Gastroesophageal sphincter (tissue), 4 donors: ENCODE data around the gene SYNGR2. TPM values are rescaled to one million over a fixed set of nuclear protein-coding genes. Genes with fewer than 3 reads are reported as not detected.

Experiments used
- ATAC-seq: fragments of 150-250 bp; one replicate; pipeline ENCODE4 v1.9.1; 2016; ENCODE audit warnings: mild to moderate bottlenecking, moderate library complexity
- H3K27ac ChIP-seq, 4 donors: fragments of 200-600 bp; sonication (generic) in 3 of 4; 1 replicate in 3 of 4; 2 replicates in 1 of 4; pipeline ENCODE4 v1.5.1; 2016 to 2019
- H3K27me3 ChIP-seq: fragments of 200-600 bp; sonication (generic); one replicate; pipeline ENCODE4 v1.5.1; 2019
- H3K36me3 ChIP-seq, 2 donors: fragments of 200-600 bp; sonication (generic); one replicate each; pipeline ENCODE4 v1.5.1; 2019; ENCODE audit warnings: control low read depth in 1 of 2
- H3K4me1 ChIP-seq, 3 donors: fragments of 200-600 bp; sonication (generic); 1 replicate in 2 of 3; 2 replicates in 1 of 3; pipeline ENCODE4 v1.5.1; 2016 to 2019; ENCODE audit warnings: control low read depth in 2 of 3
- H3K4me3 ChIP-seq, 2 donors: fragments of 200-600 bp; sonication (generic); one replicate each; pipeline ENCODE4 v1.5.1; 2019; ENCODE audit warnings: mild to moderate bottlenecking in 1 of 2, moderate library complexity in 1 of 2
- H3K9me3 ChIP-seq, 3 donors: fragments of 200-600 bp; sonication (generic); one replicate each; pipeline ENCODE4 v1.5.1; 2017 to 2019; ENCODE audit warnings: control low read depth in 2 of 3
- CTCF ChIP-seq, 4 experiments: fragments of 200-600 bp in 2 of 4; fragments of 450-650 bp in 2 of 4; sonication (generic) in 1 of 4; IDR thresholded peaks; one replicate each; pipeline ENCODE4 v1.5.1; 2017 to 2019; ENCODE audit warnings: antibody characterized with exemption in 4 of 4, mild to moderate bottlenecking in 2 of 4, moderate library complexity in 2 of 4
- EP300 ChIP-seq: sonication (generic); formaldehyde crosslinking; IDR thresholded peaks from one replicate; pipeline ENCODE4 v1.6.1; 2017; ENCODE audit warnings: antibody characterized with exemption, mild to moderate bottlenecking
- POLR2A ChIP-seq, 2 donors: fragments of 450-650 bp; IDR thresholded peaks; one replicate each; pipeline ENCODE4 v1.6.1; 2017; ENCODE audit warnings: antibody characterized with exemption in 2 of 2, mild to moderate bottlenecking in 2 of 2, moderate library complexity in 1 of 2
- POLR2AphosphoS5 ChIP-seq: sonication (generic); formaldehyde crosslinking; IDR thresholded peaks from one replicate; pipeline ENCODE4 v1.6.1; 2017; ENCODE audit warnings: antibody characterized with exemption
- WGBS, 2 donors: methylation state at CpG; one replicate each; pipeline ENCODE4 v1.1.5; 2018; ENCODE audit warnings: low coverage in 1 of 2; 5-methylcytosine and 5-hydroxymethylcytosine counted together
- total RNA-seq, 4 donors: library from RNA; depleted of rRNA; stranded (reverse); fragments of >200 nt; gene quantifications; one replicate each; pipeline ENCODE4 v1.1.0, GENCODE V29; 2016

SYNGR2 gene
- total RNA-seq, 4 donors from 2014 or later: 49.9 to 151 (median 81.2) TPM

GRCh38 chr17:78121801-78122215, 46.6 kb upstream of the SYNGR2 start:
- H3K27me3 ChIP-seq: peaks cover 1% of the 10 kb centered on the region
- WGBS, 2 donors: 58% methylated on average over 5 of the region's 11 CpGs; no CpG with 5 or more reads in 1 of the 2 donors
- peaks cover 0 to 41% (median 9%) of the 10 kb centered on the region in 3 donors for H3K4me1 ChIP-seq
- no peak for ATAC-seq
- H3K27ac ChIP-seq: no peak overlapping the region
- TF ChIP-seq POLR2A (IDR thresholded peaks at IDR 0.05) (no peak), POLR2AphosphoS5 (no peak), EP300 (no peak), CTCF (IDR thresholded peaks at IDR 0.05) (no peak)
- no peaks in the 10 kb centered on the region for H3K9me3 ChIP-seq
- H3K36me3 ChIP-seq: peaks cover 0 to 66% of the 10 kb centered on the region in 2 donors
- H3K4me3 ChIP-seq: no peak overlapping the region

DNA sequence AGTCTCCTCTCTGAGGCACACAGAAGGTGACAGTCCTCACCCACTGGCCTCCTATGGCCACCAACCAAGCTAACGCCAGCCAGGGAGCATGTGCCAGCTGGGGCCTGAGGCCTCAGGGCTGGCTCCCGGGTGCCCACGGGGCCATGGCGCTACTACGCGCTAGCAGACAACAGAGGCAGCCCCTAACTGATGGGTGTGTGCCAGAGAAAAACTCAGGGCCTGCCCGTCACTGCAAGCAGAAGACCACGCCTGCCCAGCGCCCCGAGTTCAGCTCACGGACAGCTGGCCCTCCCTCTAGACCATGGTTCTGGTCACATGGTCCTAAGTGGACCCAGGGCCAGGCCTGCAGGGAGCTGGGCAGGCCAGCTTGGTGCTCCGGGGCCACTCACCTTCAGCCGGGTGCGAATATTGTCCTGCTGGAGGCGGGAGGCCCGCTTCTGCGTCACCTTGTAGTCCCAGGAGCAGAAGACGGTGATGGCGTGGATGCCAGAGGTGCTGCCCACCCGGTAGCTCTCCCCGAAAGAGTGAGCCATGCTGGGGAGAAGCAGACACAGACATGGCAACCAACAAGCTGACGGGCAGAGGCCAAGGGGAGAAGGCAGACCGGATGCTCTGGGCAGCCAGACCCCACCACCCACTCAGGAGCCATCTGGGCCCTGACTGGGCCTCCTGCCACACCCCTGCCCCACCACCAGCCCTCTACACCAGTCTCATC, 46.0 kb upstream of the SYNGR2 start:
- TF ChIP-seq CTCF (IDR thresholded peaks at IDR 0.05): no peak
- TF ChIP-seq POLR2A (IDR thresholded peaks at IDR 0.05): no peak
- TF ChIP-seq POLR2AphosphoS5: no peak
- TF ChIP-seq EP300: no peak
- Histone ChIP-seq H3K27ac (no peak overlapping the region), H3K36me3 (peaks cover 0 to 66% of the 10 kb centered on the region in 2 donors), H3K4me3 (no peak overlapping the region), H3K9me3 (no peaks in the 10 kb centered on the region), H3K4me1 (peaks cover 0 to 42% (median 11%) of the 10 kb centered on the region in 3 donors), H3K27me3 (peaks cover 7% of the 10 kb centered on the region)
- no peak for ATAC-seq
- 80% methylated on average over 2 of the region's 23 CpGs; no CpG with 5 or more reads in 1 of the 2 donors for WGBS, 2 donors

GRCh38 chr17:78122931-78123249, 45.5 kb upstream of the SYNGR2 start:
- H3K27me3 ChIP-seq: peaks cover 12% of the 10 kb centered on the region
- H3K27ac ChIP-seq: no peak overlapping the region
- no peak for TF ChIP-seq CTCF (IDR thresholded peaks at IDR 0.05)
- TF ChIP-seq POLR2A (IDR thresholded peaks at IDR 0.05): no peak
- TF ChIP-seq EP300: no peak
- TF ChIP-seq POLR2AphosphoS5: no peak
- 100% methylated on average over 3 of the region's 4 CpGs; no CpG with 5 or more reads in 1 of the 2 donors for WGBS, 2 donors
- H3K4me3 ChIP-seq: no peak overlapping the region
- peaks cover 0 to 66% of the 10 kb centered on the region in 2 donors for H3K36me3 ChIP-seq
- peaks cover 0 to 42% (median 12%) of the 10 kb centered on the region in 3 donors for H3K4me1 ChIP-seq
- no peaks in the 10 kb centered on the region for H3K9me3 ChIP-seq
- ATAC-seq: no peak

- H3K9me3 ChIP-seq: no peaks in the 10 kb centered on the region
- WGBS, 2 donors: 80 to 85% methylated on average over 5 of the region's 5 CpGs
- no peak for ATAC-seq
- H3K4me3 ChIP-seq: no peak overlapping the region
- no peak overlapping the region for H3K27ac ChIP-seq
- H3K27me3 ChIP-seq: peaks cover 17% of the 10 kb centered on the region
- H3K4me1 ChIP-seq: peaks cover 0 to 45% (median 17%) of the 10 kb centered on the region in 3 donors
- TF ChIP-seq EP300: no peak
- no peak for TF ChIP-seq POLR2AphosphoS5
- TF ChIP-seq POLR2A (IDR thresholded peaks at IDR 0.05): no peak
- TF ChIP-seq CTCF (IDR thresholded peaks at IDR 0.05): no peak
- peaks cover 0 to 66% of the 10 kb centered on the region in 2 donors for H3K36me3 ChIP-seq
These were observed 45.0 kb upstream of the SYNGR2 start for GRCh38 chr17:78123258-78123929.
